Glutamatergic neuron (in vitro differentiated cells): Measurements from ENCODE around the gene CTSH. TPM values are rescaled to one million over a fixed set of nuclear protein-coding genes. Genes with fewer than 3 reads are reported as not detected.
"Not testable (repeated sequence)": the region's sequence is repeated elsewhere in the genome, so short reads cannot be mapped to it uniquely, and the experiment has no call there.

Source experiments
- DNase-seq: peaks from one replicate; pipeline ENCODE4 v3.0.0; 2022
- H3K27ac Mint-ChIP-seq: one replicate; pipeline ENCODE4 v1.8.0; 2020; ENCODE audit warnings: mild to moderate bottlenecking, mixed read lengths, inconsistent platforms; ENCODE audit not compliant: unreplicated experiment
- H3K27me3 Mint-ChIP-seq: one replicate; pipeline ENCODE4 v1.8.0; 2020; ENCODE audit warnings: mild to moderate bottlenecking, moderate library complexity, mixed read lengths, inconsistent platforms; ENCODE audit not compliant: unreplicated experiment
- H3K36me3 Mint-ChIP-seq: one replicate; pipeline ENCODE4 v1.8.0; 2020; ENCODE audit warnings: mild to moderate bottlenecking, mixed read lengths, inconsistent platforms; ENCODE audit not compliant: unreplicated experiment
- H3K4me1 Mint-ChIP-seq: one replicate; pipeline ENCODE4 v1.8.0; 2020; ENCODE audit warnings: mild to moderate bottlenecking, low read depth, mixed read lengths, inconsistent platforms; ENCODE audit not compliant: unreplicated experiment
- H3K4me3 Mint-ChIP-seq: one replicate; pipeline ENCODE4 v1.8.0; 2020; ENCODE audit warnings: mild to moderate bottlenecking, mixed read lengths, inconsistent platforms; ENCODE audit not compliant: unreplicated experiment
- H3K9me3 Mint-ChIP-seq: one replicate; pipeline ENCODE4 v1.8.0; 2020; ENCODE audit warnings: mild to moderate bottlenecking, moderate library complexity, mixed read lengths, inconsistent platforms; ENCODE audit not compliant: unreplicated experiment
- total RNA-seq: library from RNA; stranded (reverse); fragmentation: NEBNext Ultra II Directional; extraction: Animal tissue kit (Norgen Biotek cat#: 25700); gene quantifications from one replicate; pipeline ENCODE4 v1.2.1, GENCODE V29; 2021; ENCODE audit not compliant: unreplicated experiment
- TF ChIP-seq, protein P1 (sequence below): fragments of 200-600 bp; sonication (generic); IDR thresholded peaks from one replicate; pipeline ENCODE4 v1.5.0; 2021; ENCODE audit not compliant: partially characterized antibody, unreplicated experiment

Gene CTSH
- total RNA-seq, 1 donor from 2014 or later, result not detected

DNA sequence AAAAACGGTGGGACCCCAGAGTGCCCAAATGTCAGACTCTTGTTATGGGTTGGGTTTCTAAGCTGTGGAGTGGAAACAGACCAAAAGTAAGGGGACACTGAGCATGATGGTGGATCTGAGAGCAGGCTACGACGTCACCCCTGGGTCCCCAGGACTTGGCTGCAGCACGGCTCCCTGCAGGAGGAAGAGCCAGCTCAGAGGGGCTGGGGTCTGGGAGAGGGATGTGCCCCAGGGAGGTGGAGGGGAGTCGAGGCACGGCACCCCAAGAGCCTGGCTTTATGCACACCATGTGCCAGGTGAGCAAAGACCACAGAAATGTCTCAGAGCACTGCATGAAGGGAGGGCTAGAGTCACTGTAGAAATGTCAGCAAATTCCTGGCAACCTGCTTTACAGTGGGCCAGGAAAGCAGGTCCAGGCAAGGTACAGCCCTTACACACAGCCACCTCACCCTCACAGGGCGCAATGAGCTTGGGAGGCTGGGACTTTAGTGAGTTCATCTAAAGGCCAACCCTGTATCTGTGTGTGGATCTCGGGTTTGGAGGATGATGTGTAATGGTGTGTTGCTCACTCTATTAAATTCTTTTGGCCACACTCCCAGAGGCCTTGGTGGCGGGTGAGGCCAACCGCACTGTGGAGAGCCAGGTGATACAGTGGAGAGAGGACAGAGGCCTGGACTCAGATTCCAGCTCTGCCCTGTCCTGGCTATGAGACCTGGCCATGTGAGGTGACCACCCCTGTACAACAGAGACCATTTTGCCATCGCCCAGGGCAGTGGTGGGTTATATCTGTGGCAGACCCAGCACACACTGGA, 14.1 kb downstream of the CTSH start:
- H3K9me3 Mint-ChIP-seq, result no peaks in the 10 kb centered on the region
- TF ChIP-seq, protein P1, sequence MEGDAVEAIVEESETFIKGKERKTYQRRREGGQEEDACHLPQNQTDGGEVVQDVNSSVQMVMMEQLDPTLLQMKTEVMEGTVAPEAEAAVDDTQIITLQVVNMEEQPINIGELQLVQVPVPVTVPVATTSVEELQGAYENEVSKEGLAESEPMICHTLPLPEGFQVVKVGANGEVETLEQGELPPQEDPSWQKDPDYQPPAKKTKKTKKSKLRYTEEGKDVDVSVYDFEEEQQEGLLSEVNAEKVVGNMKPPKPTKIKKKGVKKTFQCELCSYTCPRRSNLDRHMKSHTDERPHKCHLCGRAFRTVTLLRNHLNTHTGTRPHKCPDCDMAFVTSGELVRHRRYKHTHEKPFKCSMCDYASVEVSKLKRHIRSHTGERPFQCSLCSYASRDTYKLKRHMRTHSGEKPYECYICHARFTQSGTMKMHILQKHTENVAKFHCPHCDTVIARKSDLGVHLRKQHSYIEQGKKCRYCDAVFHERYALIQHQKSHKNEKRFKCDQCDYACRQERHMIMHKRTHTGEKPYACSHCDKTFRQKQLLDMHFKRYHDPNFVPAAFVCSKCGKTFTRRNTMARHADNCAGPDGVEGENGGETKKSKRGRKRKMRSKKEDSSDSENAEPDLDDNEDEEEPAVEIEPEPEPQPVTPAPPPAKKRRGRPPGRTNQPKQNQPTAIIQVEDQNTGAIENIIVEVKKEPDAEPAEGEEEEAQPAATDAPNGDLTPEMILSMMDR, result no peak
- no peak for DNase-seq
- H3K27me3 Mint-ChIP-seq, result peaks cover 12% of the 10 kb centered on the region
- H3K4me3 Mint-ChIP-seq, result no peak overlapping the region
- H3K36me3 Mint-ChIP-seq, result peaks cover 7% of the 10 kb centered on the region
- H3K27ac Mint-ChIP-seq, result no peak overlapping the region
- H3K4me1 Mint-ChIP-seq, result no peaks in the 10 kb centered on the region

DNA sequence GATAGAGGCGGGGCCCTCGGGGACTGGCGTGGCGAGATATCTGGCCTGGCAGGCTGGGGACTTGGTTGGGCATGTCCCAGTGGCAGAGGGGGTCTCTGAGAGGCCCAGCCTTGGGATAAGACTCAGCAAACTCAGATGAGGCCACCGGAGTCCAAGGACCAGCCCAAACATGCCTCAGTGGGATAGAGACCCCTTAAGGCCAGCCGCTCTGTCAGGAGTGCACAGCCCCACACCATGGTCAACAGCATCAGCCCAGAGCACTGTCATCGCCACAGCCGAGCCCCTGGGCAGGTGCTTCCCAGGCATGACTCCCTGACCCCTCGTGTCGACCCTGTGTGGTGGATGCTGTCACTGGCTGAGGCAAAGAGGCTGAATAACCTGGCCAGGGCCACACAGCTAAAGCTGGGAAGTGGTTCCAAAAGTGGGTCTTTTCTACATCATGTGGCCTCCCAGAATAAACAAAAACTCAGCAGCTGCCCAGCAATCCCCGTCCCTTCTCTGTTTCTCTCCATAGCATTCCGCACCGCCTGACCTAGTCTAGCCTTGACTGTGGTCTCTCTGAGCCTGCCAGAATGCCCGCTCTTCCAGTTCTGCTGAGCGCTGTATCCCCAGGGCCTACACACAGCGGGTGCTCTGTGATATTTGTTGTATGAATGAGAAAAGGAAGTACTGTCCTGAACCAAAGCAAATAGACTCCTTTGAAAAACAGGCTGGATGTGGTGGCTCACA, 15.1 kb downstream of the CTSH start:
- Mint-ChIP-seq H3K4me3 (no peak overlapping the region), H3K9me3 (no peaks in the 10 kb centered on the region), H3K4me1 (no peaks in the 10 kb centered on the region), H3K27ac (no peak overlapping the region), H3K27me3 (peaks cover 12% of the 10 kb centered on the region), H3K36me3 (peaks cover 7% of the 10 kb centered on the region)
- TF ChIP-seq, protein P1, result no peak
- DNase-seq, result no peak

DNA sequence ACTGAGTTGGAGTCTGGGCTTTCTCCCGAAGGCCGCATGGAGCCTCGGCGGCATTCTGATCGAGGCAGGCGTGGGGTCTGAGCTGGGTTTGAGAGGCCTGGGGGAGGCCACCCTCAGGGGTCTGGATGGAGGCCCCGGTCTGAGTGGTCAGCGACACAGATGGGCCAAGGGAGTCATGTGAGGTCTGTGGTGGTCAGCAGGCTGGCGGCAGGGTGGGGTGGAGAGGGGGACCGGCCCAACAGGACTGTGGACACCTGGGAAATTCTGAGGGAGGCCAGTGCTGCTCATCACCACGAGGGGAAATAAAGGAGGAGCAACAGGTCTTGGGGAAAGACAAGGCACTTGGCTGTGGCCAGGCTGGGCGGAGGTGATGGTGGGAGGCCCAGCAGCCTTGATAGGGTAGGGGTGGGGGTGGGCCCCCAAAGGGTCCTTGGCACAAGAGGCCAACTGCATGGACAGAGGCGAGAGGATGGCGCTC, 16.2 kb downstream of the CTSH start:
- Mint-ChIP-seq H3K4me1 (no peaks in the 10 kb centered on the region), H3K9me3 (peaks cover 4% of the 10 kb centered on the region), H3K36me3 (peaks cover 7% of the 10 kb centered on the region), H3K27me3 (peaks cover 12% of the 10 kb centered on the region), H3K4me3 (no peak overlapping the region), H3K27ac (no peak overlapping the region)
- no peak for DNase-seq
- TF ChIP-seq, protein P1, result no peak

DNA sequence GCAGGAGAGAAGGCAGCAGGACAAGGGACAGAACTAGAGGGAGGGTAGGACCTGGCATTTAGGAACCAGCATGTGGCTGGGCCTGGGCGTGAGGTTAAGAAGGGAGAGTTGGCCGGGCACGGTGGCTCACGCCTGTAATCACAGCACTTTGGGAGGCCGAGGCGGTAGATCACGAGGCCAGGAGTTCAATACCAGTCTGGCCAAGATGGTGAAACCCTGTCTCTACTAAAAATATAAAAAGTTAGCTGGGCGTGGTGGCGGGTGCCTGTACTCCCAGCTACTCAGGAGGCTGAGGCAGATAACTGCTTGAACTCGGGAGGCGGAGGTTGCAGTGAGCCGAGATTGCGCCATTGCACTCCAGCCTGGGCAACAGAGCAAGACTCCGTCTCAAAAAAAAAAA, 16.7 kb downstream of the CTSH start:
- not testable (repeated sequence) for H3K4me3 Mint-ChIP-seq, H3K36me3 Mint-ChIP-seq, H3K9me3 Mint-ChIP-seq, H3K4me1 Mint-ChIP-seq, H3K27ac Mint-ChIP-seq, DNase-seq
- H3K27me3 Mint-ChIP-seq, result peaks cover 13% of the 10 kb centered on the region

DNA sequence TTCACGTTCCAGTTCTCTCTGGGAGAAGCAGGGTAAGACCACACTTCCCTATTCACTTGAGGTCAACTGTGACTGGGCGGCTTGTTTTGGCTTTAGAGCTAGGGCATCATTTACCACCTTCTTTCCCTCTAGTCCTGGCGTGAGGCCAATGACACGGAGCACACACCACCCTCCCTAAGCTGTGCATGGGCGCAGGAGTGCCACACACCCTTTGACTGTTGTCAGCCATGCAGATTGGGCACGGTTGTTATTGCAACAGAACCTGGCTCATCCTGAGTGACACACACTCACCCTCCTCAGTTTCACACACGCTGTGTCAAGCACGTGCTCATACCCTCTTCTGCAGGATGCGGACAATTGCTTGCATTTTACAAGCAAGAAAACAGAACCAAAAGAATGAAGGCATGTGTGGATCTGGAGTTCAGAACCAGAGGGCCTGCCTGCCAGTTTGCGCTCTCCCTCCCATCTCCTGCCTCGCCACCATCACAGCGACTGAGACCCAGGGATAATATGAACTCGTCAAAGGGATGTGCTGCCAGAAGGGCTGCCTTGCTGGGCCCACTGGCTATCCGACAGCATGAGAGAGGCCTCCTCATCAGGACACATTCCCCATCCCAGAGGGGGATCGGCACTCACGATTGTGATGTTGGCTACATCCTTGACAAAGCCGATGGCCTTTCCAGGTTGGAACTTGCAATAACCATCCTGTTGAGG, 17.6 kb downstream of the CTSH start:
- TF ChIP-seq, protein P1, result no peak
- no peak for DNase-seq
- no peak overlapping the region for H3K4me3 Mint-ChIP-seq
- peaks cover 12% of the 10 kb centered on the region for H3K27me3 Mint-ChIP-seq
- H3K36me3 Mint-ChIP-seq, result peaks cover 7% of the 10 kb centered on the region
- no peaks in the 10 kb centered on the region for H3K4me1 Mint-ChIP-seq
- peaks cover 4% of the 10 kb centered on the region for H3K9me3 Mint-ChIP-seq
- H3K27ac Mint-ChIP-seq, result no peak overlapping the region
